CD4-positive, alpha-beta T cell treated with Interleukin-17A for 1 hour (primary cell): ENCODE results near the gene AKAP7.
"Not testable (repeated sequence)": the region's sequence is repeated elsewhere in the genome, so short reads cannot be mapped to it uniquely, and the experiment has no call there.

Source experiments
- DNase-seq: peaks from one replicate; pipeline ENCODE4 v3.0.0-alpha.2; 2020

AKAP7 gene

DNA sequence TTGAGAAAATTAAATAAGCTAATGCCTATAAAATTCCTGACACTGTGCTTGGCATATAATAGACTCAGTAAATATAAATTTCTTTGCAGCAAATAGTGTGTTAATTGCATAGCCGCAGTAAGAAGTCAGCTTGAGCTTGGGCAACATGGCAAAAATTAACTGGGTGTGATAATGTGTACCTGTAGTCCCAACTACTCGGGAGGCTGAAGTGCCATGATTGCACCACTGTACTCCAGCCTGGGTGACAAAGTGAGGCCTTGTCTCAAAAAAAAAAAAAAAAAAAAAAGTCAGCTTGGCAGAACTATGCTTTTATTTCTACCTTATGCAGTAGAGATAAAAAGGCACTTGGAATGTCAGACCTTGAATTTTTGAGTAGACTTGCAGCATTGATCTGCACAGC, 121.8 kb downstream of the AKAP7 start:
- DNase-seq = no peak

GRCh38 chr6:131258010-131258652, 122.9 kb downstream of the AKAP7 start:
- no peak for DNase-seq

- DNase-seq = no peak
Observed at GRCh38 chr6:131258816-131259476, 123.7 kb downstream of the AKAP7 start.

GRCh38 chr6:131260960-131261359, 125.7 kb downstream of the AKAP7 start:
- DNase-seq = not testable (repeated sequence)

DNA sequence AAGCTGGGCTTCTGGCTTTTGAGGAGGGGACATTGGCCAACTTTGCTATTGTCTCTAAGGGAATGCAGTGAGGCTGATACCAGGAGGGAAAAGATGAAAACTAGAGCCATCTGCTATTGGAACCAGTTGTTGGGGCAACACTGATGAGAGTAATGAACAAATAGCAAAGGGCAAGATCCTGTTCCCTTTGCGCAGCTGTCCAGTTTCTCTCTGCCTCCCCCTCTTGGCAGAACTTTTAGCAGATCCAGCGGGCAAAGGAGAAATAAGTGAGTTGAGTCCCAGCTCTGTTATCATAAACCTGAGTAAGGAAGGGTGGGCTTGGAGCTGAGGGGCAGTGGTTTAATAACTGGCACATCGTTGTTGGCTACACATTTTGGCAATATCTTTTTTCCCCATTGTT, 126.8 kb downstream of the AKAP7 start:
- no peak for DNase-seq

DNA sequence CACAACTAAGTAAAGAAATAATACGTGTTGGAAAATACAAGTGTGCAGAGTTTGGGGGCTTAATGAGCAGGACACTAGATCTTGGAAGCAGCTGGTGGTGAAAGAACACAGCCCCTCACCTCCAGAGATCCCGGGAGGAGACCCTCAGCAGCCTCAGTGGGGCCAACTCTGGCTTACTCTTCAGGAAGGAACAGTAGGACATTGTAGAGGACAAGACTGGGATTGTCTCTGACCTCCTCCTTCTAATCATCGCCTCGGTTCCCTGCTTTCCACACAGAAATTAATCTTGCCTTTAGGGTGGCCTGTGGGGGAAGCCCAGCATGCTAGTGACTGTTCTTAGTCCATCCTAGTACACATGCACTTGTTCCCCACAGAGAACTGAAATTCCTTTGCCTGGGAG, 130.7 kb downstream of the AKAP7 start:
- DNase-seq = no peak

GRCh38 chr6:131268303-131268702, 133.0 kb downstream of the AKAP7 start:
- no peak for DNase-seq

DNA sequence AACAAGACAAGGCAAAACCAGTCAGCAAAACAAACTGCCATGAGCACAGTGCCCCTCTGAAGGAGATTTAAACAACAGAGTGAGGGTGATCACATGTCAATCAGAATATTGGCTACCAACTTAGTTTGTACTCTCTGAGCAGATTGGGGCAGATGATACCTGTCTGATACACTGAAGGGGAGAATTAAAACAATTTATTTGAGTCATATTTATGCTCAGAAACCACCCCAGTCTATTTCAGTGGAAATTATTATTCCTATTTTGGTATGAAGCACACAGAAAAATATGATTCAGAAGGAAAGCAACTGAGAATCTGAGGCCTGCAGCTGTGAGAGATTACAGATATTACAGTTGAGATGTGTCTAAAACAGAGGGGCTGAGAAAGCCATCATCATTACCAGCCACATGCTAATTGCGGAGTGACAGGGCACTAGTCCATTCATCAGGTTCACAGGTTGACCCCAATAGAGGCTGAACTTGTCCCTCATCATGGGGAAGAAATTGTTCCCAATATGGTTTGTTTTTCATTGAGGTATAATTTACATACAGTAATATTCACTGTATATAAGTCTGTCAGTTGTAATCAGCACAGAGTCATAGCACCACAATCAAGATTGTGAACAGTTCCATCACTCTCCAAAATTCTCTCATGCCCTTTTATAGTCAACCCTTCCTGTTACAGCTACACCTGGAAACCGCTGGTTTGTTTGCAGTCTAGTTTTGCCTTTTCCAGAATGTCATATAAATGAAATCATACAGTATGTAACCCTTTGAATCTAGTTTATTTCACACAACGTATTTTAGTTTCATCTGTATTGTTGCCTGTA, 134.5 kb downstream of the AKAP7 start:
- DNase-seq = no peak

DNA sequence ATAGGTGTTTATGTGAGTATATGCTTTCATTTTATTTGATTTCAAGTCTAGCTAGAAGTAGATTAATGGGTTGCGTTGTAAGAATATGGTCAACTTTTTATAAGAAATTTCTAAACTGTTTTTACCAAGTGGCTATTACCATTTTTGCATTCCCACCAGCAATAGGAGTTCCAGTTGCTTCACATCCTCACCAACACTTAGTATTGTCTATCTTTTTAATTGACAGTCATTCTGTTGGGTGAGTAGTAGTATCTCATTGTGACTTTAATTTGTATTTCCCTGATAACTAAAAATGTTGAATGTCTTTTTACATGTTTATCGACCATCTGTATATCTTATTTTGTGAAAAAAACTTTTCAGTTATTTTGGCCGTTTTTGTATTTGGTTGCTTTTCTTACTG, 135.3 kb downstream of the AKAP7 start:
- DNase-seq = no peak

DNA sequence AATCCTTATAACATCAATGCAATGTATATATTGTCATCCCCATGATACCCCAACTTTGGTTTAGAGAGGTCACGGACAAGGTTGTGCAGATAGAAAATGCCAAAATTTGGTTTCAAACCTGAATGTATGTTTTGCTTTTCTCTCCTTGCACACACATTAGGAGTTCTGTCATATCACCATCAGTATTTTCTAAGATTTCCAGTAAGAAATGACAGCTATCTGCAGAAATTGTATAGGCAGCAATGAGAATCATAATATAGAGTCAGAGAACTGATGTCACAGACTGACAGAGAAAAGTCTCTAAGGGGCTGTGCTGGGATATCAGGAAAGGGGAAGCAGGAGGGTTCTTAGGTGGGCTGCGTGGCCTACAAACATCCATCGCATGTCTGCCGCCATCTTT, 140.0 kb downstream of the AKAP7 start:
- no peak for DNase-seq

- DNase-seq = no peak
Observed at GRCh38 chr6:131277591-131277990, 142.3 kb downstream of the AKAP7 start.

DNA sequence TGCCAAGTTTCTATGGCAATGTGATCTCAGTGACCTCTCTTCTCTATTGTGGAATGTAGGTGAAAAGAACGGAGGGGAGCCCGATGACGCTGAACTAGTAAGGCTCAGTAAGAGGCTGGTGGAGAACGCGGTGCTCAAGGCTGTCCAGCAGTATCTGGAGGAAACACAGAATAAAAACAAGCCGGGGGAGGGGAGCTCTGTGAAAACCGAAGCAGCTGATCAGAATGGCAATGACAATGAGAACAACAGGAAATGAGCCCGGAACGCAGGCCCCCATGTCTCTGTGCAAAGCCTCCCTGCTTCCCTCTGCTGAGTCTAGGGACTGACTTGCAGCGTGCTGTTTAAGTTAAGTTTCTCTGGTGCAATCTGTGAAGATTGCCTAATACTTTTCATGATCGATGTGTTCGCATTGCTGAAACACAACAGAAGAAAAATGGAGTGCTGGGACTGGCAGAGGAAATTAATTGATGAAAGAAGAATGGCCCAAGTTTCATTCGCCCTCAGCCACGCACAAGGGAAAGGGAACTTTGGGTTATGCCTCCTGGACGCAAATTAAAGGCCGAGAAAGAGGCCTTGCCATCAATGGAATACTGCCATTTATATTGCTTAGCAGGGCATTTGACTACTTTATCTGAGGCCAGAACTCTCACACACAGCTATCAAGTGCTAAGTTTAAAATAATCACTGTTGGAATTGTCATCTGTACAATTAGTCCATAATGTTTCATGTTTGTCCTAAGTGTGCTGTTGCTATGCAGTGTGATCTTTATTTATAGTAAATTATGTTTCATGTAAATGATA, 146.4 kb downstream of the AKAP7 start:
- peak; percentile 79 for DNase-seq

- DNase-seq = no peak
Observed at GRCh38 chr6:131282365-131282764, 147.1 kb downstream of the AKAP7 start.

- no peak for DNase-seq
Observed at GRCh38 chr6:131283466-131284175, 148.4 kb downstream of the AKAP7 start.

DNA sequence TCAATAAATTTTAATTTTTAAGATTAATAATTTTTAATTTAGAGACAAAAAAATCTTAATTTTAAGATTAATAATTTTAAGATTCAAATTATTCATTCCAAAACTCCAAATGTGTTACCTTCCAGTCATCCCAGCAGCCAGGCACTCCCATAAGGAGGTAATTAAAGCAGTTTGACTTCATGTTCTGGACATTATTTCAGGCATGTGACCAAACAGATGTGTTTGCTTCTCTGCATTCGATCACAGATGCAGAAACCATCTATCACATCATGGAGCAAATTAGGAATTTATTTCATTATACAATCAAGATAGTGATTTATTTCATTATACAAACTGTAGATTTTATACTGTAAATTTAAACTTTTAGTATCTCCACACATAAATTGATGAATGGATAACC, 150.3 kb downstream of the AKAP7 start:
- no peak for DNase-seq

GRCh38 chr6:131286469-131287040, 151.3 kb downstream of the AKAP7 start:
- DNase-seq = no peak

- no peak for DNase-seq
Observed at GRCh38 chr6:131288214-131288613, 152.9 kb downstream of the AKAP7 start.

- DNase-seq = no peak
Observed at GRCh38 chr6:131290955-131291354, 155.7 kb downstream of the AKAP7 start.

- no peak for DNase-seq
Observed at GRCh38 chr6:131292145-131292938, 157.1 kb downstream of the AKAP7 start.

- no peak for DNase-seq
Observed at GRCh38 chr6:131293472-131293911, 158.2 kb downstream of the AKAP7 start.

DNA sequence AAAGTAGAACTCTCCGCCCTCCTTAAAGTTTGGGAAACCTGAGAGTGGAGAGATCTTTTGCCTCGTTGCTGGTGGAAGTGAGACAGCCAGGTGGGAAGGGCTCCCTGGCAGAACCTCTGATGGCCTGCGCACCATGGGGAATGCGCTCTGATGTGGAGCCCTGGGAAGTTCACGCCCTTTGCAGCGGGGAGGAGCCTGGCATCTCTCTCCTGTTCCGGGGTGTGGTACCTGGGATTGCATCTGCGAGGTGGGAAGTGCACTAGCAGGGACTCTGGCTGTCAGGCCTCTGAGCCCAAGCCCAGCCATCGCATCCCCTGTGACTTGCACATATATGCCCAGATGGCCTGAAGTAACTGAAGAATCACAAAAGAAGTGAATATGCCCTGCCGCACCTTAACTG, 159.8 kb downstream of the AKAP7 start:
- no peak for DNase-seq
